GM23338 (cell line): ENCODE data around the gene SRF. TPM values are rescaled to one million over a fixed set of nuclear protein-coding genes. Genes with fewer than 3 reads are reported as not detected.

Source experiments
- ATAC-seq: fragments of 200-7000 bp; cut with Tn5 transposase; 3 replicates; pipeline ENCODE4 v1.9.1; 2020
- DNase-seq: peaks from one replicate; pipeline ENCODE4 v3.0.0-alpha.2; 2015; ENCODE audit warnings: low spot score
- H2AFZ ChIP-seq: fragments of 200-600 bp; sonication (generic); 2 replicates; pipeline ENCODE4 v1.8.0; 2016; ENCODE audit warnings: antibody characterized with exemption, mild to moderate bottlenecking, moderate library complexity
- H3F3A ChIP-seq: fragments of 200-600 bp; sonication (generic); replicated peaks from 2 replicates; pipeline ENCODE4 v1.8.0; 2017; ENCODE audit warnings: antibody characterized with exemption, mixed run types, low read depth
- H3K27ac ChIP-seq: fragments of 200-600 bp; sonication (generic); 2 replicates; pipeline ENCODE4 v1.6.1; 2016; ENCODE audit warnings: low read depth
- H3K27me3 ChIP-seq: fragments of 200-600 bp; sonication (generic); 2 replicates; pipeline ENCODE4 v1.8.0; 2016; ENCODE audit warnings: mild to moderate bottlenecking, mixed run types, moderate library complexity; ENCODE audit not compliant: insufficient read depth
- H3K36me3 ChIP-seq: fragments of 200-600 bp; sonication (generic); 2 replicates; pipeline ENCODE4 v1.8.0; 2016; ENCODE audit warnings: mild to moderate bottlenecking; ENCODE audit not compliant: insufficient read depth
- H3K4me1 ChIP-seq: fragments of 200-600 bp; sonication (generic); 2 replicates; pipeline ENCODE4 v1.8.0; 2016; ENCODE audit warnings: mild to moderate bottlenecking, moderate library complexity; ENCODE audit not compliant: insufficient read depth
- H3K4me2 ChIP-seq: fragments of 200-600 bp; sonication (generic); 2 replicates; pipeline ENCODE4 v1.7.1; 2017; ENCODE audit warnings: mixed run types
- H3K4me3 ChIP-seq: fragments of 200-600 bp; sonication (generic); 2 replicates; pipeline ENCODE4 v1.6.1; 2016; ENCODE audit warnings: mixed run types
- H3K79me2 ChIP-seq: fragments of 200-600 bp; sonication (generic); replicated peaks from 2 replicates; pipeline ENCODE4 v1.8.0; 2017; ENCODE audit warnings: mild to moderate bottlenecking; ENCODE audit not compliant: insufficient read depth
- H3K9me2 ChIP-seq: fragments of 200-600 bp; sonication (generic); 2 replicates; pipeline ENCODE4 v1.8.0; 2017; ENCODE audit not compliant: insufficient read depth
- H4K20me1 ChIP-seq: fragments of 200-600 bp; sonication (generic); replicated peaks from 2 replicates; pipeline ENCODE4 v1.8.0; 2017; ENCODE audit warnings: mild to moderate bottlenecking; ENCODE audit not compliant: insufficient read depth
- H3K27ac Mint-ChIP-seq: 2 replicates; pipeline ENCODE4 v1.8.0; 2020; ENCODE audit warnings: inconsistent platforms, mild to moderate bottlenecking, moderate library complexity, mixed read lengths
- H3K27me3 Mint-ChIP-seq: 3 replicates; pipeline ENCODE4 v1.8.0; 2022; ENCODE audit warnings: low read depth, mild to moderate bottlenecking, moderate library complexity, mixed read lengths, inconsistent platforms; ENCODE audit not compliant: insufficient read depth, poor library complexity
- H3K36me3 Mint-ChIP-seq: 3 replicates; pipeline ENCODE4 v1.8.0; 2021; ENCODE audit warnings: low read depth, mild to moderate bottlenecking, inconsistent platforms, moderate library complexity, mixed read lengths
- H3K4me1 Mint-ChIP-seq: 3 replicates; pipeline ENCODE4 v1.8.0; 2020; ENCODE audit warnings: mild to moderate bottlenecking, inconsistent platforms, mixed read lengths
- H3K4me3 Mint-ChIP-seq: 3 replicates; pipeline ENCODE4 v1.8.0; 2021; ENCODE audit warnings: moderate library complexity, mild to moderate bottlenecking, inconsistent platforms, mixed read lengths
- H3K9me3 Mint-ChIP-seq: 3 replicates; pipeline ENCODE4 v1.8.0; 2020; ENCODE audit warnings: moderate library complexity, mild to moderate bottlenecking, inconsistent platforms, mixed read lengths
- CTCF ChIP-seq, 2 experiments: fragments of 200-600 bp in 1 of 2; sonication (generic) in 1 of 2; conservative IDR thresholded peaks; 2 replicates each; pipeline versions ENCODE4 v1.5.1 to v1.6.1; 2016 to 2017; ENCODE audit warnings: antibody characterized with exemption in 2 of 2, low read depth in 2 of 2, mild to moderate bottlenecking in 2 of 2, moderate library complexity in 1 of 2
- ETS1 ChIP-seq: IDR thresholded peaks from 2 replicates; pipeline ENCODE4 v1.6.1; 2016; ENCODE audit warnings: antibody characterized with exemption
- EZH2phosphoT487 ChIP-seq: fragments of 200-600 bp; sonication (generic); IDR thresholded peaks from one replicate; pipeline ENCODE4 v1.8.1; 2018; ENCODE audit warnings: antibody characterized with exemption; ENCODE audit not compliant: unreplicated experiment
- POLR2AphosphoS5 ChIP-seq: IDR thresholded peaks from 2 replicates; pipeline ENCODE4 v1.6.1; 2016; ENCODE audit warnings: antibody characterized with exemption, low read depth
- REST ChIP-seq: IDR thresholded peaks from one replicate; pipeline ENCODE4 v1.6.1; 2018; ENCODE audit warnings: antibody characterized with exemption; ENCODE audit not compliant: unreplicated experiment
- STAT1 ChIP-seq: IDR thresholded peaks from one replicate; pipeline ENCODE4 v1.6.1; 2016; ENCODE audit warnings: antibody characterized with exemption; ENCODE audit not compliant: unreplicated experiment
- polyA plus RNA-seq: library from polyadenylated mRNA; unstranded; fragments of >200 nt; fragmentation: Nextera tagmentation; extraction: Ambion mirVana; gene quantifications from 2 replicates; pipeline ENCODE4 v1.2.1, GENCODE V29; 2016
- total RNA-seq: library from RNA; depleted of rRNA; stranded (reverse); fragments of >200 nt; shearing (Covaris generic); gene quantifications from 2 replicates; pipeline ENCODE4 v1.2.3, GENCODE V29; 2014
- TF ChIP-seq, protein P1 (sequence below): fragments of 250-450 bp; sonication (Bioruptor Pico); IDR thresholded peaks from 2 replicates; pipeline ENCODE4 v1.5.0; 2020; ENCODE audit warnings: mild to moderate bottlenecking, moderate library complexity

Gene SRF
- total and polyA plus RNA-seq, 2 experiments from 2014 or later: 9.9 to 54.9 TPM

GRCh38 chr6:43207286-43207685 is 36.2 kb downstream of the SRF start:
- Mint-ChIP-seq H3K36me3 (no peaks in the 10 kb centered on the region), H3K27me3 (peaks cover 8% of the 10 kb centered on the region), H3K4me1 (peaks cover 3% of the 10 kb centered on the region; the same call in 2 of the 3 replicates), H3K9me3 (no peaks in the 10 kb centered on the region), H3K4me3 (no peak overlapping the region), H3K27ac (no peak overlapping the region)
- Histone ChIP-seq H3F3A (no peaks in the 10 kb centered on the region), H3K36me3 (no peaks in the 10 kb centered on the region), H2AFZ (no peak overlapping the region), H3K4me1 (no peaks in the 10 kb centered on the region), H4K20me1 (no peaks in the 10 kb centered on the region), H3K27me3 (no peaks in the 10 kb centered on the region), H3K27ac (no peak overlapping the region), H3K4me3 (no peak overlapping the region), H3K4me2 (no peak overlapping the region), H3K9me2 (no peaks in the 10 kb centered on the region), H3K79me2 (no peaks in the 10 kb centered on the region)
- no peak for TF ChIP-seq POLR2AphosphoS5
- no peak for TF ChIP-seq REST
- TF ChIP-seq, protein P1, sequence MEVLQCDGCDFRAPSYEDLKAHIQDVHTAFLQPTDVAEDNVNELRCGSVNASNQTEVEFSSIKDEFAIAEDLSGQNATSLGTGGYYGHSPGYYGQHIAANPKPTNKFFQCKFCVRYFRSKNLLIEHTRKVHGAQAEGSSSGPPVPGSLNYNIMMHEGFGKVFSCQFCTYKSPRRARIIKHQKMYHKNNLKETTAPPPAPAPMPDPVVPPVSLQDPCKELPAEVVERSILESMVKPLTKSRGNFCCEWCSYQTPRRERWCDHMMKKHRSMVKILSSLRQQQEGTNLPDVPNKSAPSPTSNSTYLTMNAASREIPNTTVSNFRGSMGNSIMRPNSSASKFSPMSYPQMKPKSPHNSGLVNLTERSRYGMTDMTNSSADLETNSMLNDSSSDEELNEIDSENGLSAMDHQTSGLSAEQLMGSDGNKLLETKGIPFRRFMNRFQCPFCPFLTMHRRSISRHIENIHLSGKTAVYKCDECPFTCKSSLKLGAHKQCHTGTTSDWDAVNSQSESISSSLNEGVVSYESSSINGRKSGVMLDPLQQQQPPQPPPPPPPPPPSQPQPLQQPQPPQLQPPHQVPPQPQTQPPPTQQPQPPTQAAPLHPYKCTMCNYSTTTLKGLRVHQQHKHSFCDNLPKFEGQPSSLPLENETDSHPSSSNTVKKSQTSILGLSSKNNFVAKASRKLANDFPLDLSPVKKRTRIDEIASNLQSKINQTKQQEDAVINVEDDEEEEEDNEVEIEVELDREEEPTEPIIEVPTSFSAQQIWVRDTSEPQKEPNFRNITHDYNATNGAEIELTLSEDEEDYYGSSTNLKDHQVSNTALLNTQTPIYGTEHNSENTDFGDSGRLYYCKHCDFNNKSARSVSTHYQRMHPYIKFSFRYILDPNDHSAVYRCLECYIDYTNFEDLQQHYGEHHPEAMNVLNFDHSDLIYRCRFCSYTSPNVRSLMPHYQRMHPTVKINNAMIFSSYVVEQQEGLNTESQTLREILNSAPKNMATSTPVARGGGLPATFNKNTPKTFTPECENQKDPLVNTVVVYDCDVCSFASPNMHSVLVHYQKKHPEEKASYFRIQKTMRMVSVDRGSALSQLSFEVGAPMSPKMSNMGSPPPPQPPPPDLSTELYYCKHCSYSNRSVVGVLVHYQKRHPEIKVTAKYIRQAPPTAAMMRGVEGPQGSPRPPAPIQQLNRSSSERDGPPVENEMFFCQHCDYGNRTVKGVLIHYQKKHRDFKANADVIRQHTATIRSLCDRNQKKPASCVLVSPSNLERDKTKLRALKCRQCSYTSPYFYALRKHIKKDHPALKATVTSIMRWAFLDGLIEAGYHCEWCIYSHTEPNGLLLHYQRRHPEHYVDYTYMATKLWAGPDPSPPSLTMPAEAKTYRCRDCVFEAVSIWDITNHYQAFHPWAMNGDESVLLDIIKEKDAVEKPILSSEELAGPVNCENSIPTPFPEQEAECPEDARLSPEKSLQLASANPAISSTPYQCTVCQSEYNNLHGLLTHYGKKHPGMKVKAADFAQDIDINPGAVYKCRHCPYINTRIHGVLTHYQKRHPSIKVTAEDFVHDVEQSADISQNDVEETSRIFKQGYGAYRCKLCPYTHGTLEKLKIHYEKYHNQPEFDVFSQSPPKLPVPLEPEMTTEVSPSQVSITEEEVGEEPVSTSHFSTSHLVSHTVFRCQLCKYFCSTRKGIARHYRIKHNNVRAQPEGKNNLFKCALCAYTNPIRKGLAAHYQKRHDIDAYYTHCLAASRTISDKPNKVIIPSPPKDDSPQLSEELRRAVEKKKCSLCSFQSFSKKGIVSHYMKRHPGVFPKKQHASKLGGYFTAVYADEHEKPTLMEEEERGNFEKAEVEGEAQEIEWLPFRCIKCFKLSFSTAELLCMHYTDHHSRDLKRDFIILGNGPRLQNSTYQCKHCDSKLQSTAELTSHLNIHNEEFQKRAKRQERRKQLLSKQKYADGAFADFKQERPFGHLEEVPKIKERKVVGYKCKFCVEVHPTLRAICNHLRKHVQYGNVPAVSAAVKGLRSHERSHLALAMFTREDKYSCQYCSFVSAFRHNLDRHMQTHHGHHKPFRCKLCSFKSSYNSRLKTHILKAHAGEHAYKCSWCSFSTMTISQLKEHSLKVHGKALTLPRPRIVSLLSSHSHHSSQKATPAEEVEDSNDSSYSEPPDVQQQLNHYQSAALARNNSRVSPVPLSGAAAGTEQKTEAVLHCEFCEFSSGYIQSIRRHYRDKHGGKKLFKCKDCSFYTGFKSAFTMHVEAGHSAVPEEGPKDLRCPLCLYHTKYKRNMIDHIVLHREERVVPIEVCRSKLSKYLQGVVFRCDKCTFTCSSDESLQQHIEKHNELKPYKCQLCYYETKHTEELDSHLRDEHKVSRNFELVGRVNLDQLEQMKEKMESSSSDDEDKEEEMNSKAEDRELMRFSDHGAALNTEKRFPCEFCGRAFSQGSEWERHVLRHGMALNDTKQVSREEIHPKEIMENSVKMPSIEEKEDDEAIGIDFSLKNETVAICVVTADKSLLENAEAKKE (CRISPR knock-in tag): no peak
- no peak for TF ChIP-seq CTCF (conservative IDR thresholded peaks at IDR 0.05; ENCODE audit: low read depth in 2 of 2)
- TF ChIP-seq EZH2phosphoT487: no peak
- TF ChIP-seq ETS1: no peak
- TF ChIP-seq STAT1: no peak
- DNase-seq (no peak), ATAC-seq (no peak)
